Thoracic aorta (tissue), 2 donors: Measurements from ENCODE around the gene SLC6A7. TPM values are rescaled to one million over a fixed set of nuclear protein-coding genes. Genes with fewer than 3 reads are reported as not detected.

Experiments
- ATAC-seq: fragments of 150-250 bp; one replicate; pipeline ENCODE4 v1.8.0; 2017; ENCODE audit warnings: low read depth; ENCODE audit not compliant: insufficient number of reproducible peaks, low FRiP score
- DNase-seq: peaks from one replicate; pipeline ENCODE4 v3.0.0-alpha.2; 2020; ENCODE audit warnings: low spot score
- H3K27ac ChIP-seq, 2 donors: fragments of 200-600 bp; sonication (generic); 1 replicate in 1 of 2; 2 replicates in 1 of 2; pipeline ENCODE4 v1.5.1; 2016; ENCODE audit warnings: mild to moderate bottlenecking in 2 of 2, moderate library complexity in 2 of 2
- H3K27me3 ChIP-seq: fragments of 200-600 bp; sonication (generic); replicated peaks from 2 replicates; pipeline ENCODE4 v1.6.0; 2016; ENCODE audit warnings: mild to moderate bottlenecking; ENCODE audit not compliant: insufficient read depth
- H3K36me3 ChIP-seq: fragments of 200-600 bp; sonication (generic); one replicate; pipeline ENCODE4 v1.5.1; 2016
- H3K4me1 ChIP-seq, 2 donors: fragments of 200-600 bp; sonication (generic); 1 replicate in 1 of 2; 2 replicates in 1 of 2; pipeline versions ENCODE4 v1.5.1 to v1.6.0; 2016; ENCODE audit warnings: low read depth in 2 of 2, mild to moderate bottlenecking in 1 of 2; ENCODE audit not compliant: control insufficient read depth in 1 of 2
- H3K4me3 ChIP-seq: fragments of 200-600 bp; sonication (generic); 2 replicates; pipeline ENCODE4 v1.5.1; 2016; ENCODE audit warnings: mild to moderate bottlenecking
- H3K9me3 ChIP-seq: fragments of 200-600 bp; sonication (generic); 2 replicates; pipeline ENCODE4 v1.5.1; 2016
- CTCF ChIP-seq: fragments of 200-600 bp; sonication (generic); IDR thresholded peaks from one replicate; pipeline ENCODE4 v1.5.1; 2019; ENCODE audit warnings: antibody characterized with exemption
- total RNA-seq, 2 donors: library from RNA; depleted of rRNA; stranded (reverse); fragments of >200 nt; gene quantifications; one replicate each; pipeline versions ENCODE4 v1.1.0 to v1.2.3, GENCODE V29; 2016

The SLC6A7 gene
- total RNA-seq, 2 donors from 2014 or later = not detected

- DNase-seq = no peak
- Histone ChIP-seq H3K27ac (no peak overlapping the region), H3K9me3 (no peaks in the 10 kb centered on the region), H3K36me3 (no peaks in the 10 kb centered on the region), H3K4me3 (no peak overlapping the region), H3K4me1 (no peaks in the 10 kb centered on the region), H3K27me3 (no peaks in the 10 kb centered on the region)
- no peak for TF ChIP-seq CTCF
- ATAC-seq = no peak
Observed at GRCh38 chr5:150196514-150196913, 6.7 kb downstream of the SLC6A7 start.

DNA sequence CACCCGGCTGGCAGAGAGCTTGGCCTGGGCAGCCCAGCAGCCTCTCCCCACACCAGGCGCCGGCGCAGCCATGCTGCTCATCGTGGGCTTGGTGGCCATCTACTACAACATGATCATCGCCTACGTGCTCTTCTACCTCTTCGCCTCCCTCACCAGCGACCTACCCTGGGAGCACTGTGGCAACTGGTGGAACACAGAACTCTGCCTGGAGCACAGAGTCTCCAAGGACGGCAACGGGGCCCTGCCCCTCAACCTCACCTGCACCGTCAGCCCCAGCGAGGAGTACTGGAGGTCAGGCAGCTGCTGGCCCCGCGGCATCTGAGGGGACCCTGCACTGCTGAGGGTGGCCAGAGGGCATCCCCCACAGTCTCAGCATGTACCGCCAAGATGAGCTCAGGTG, 7.1 kb downstream of the SLC6A7 start:
- Histone ChIP-seq H3K4me3 (no peak overlapping the region), H3K27ac (no peak overlapping the region), H3K36me3 (no peaks in the 10 kb centered on the region), H3K4me1 (no peaks in the 10 kb centered on the region), H3K9me3 (no peaks in the 10 kb centered on the region), H3K27me3 (no peaks in the 10 kb centered on the region)
- ATAC-seq (no peak), DNase-seq (no peak)
- no peak for TF ChIP-seq CTCF

GRCh38 chr5:150197476-150197875, 7.6 kb downstream of the SLC6A7 start:
- no peaks in the 10 kb centered on the region for H3K27me3 ChIP-seq
- ATAC-seq (no peak), DNase-seq (no peak)
- no peaks in the 10 kb centered on the region for H3K36me3 ChIP-seq
- H3K4me3 ChIP-seq = no peak overlapping the region
- H3K27ac ChIP-seq = no peak overlapping the region
- H3K4me1 ChIP-seq = no peaks in the 10 kb centered on the region
- H3K9me3 ChIP-seq = no peaks in the 10 kb centered on the region
- TF ChIP-seq CTCF = no peak

GRCh38 chr5:150202501-150202900, 12.6 kb downstream of the SLC6A7 start:
- no peak for ATAC-seq
- H3K27ac ChIP-seq = no peak overlapping the region
- H3K27me3 ChIP-seq = no peaks in the 10 kb centered on the region
- H3K36me3 ChIP-seq = no peaks in the 10 kb centered on the region
- no peaks in the 10 kb centered on the region for H3K9me3 ChIP-seq
- DNase-seq = no peak
- H3K4me1 ChIP-seq = no peaks in the 10 kb centered on the region
- no peak overlapping the region for H3K4me3 ChIP-seq
- TF ChIP-seq CTCF = no peak

GRCh38 chr5:150203832-150204589, 14.1 kb downstream of the SLC6A7 start:
- no peaks in the 10 kb centered on the region for H3K27me3 ChIP-seq
- no peaks in the 10 kb centered on the region for H3K9me3 ChIP-seq
- no peaks in the 10 kb centered on the region for H3K36me3 ChIP-seq
- no peak for DNase-seq
- no peak overlapping the region for H3K4me3 ChIP-seq
- no peak for TF ChIP-seq CTCF
- no peaks in the 10 kb centered on the region for H3K4me1 ChIP-seq
- H3K27ac ChIP-seq = no peak overlapping the region
- no peak for ATAC-seq
